Measurements from ENCODE around the gene DHRS11. TPM values are rescaled to one million over a fixed set of nuclear protein-coding genes. Genes with fewer than 3 reads are reported as not detected.

The DHRS11 gene
- total and polyA plus RNA-seq, 2 experiments from 2014 or later = 21.9 to 25.0 TPM

DNA sequence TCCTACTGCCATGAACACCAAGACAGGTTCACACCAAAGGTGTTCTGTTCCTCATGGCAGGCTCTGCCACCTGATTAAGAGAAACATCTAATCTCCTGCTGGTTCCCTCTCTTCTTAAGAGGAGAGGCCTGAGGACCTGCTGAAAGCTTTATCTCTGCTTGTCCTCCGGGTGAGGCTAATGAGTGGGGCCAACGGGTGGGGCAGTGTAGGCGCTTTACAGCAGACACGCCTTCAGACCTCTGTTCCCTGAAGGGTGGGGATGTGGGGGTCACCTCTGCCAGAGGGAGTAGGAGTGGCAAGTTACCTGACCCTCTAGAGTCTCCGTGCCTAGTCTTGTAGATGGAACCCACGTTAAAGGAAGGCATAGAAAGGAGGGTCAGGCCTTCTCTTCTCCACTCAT is 5.5 kb downstream of the DHRS11 start:
- no peak overlapping the region for H3K27ac ChIP-seq
- DNase-seq (ENCODE audit: low read depth in 1 of 2, low spot score in 1 of 2) = peak in 1 of 2 donors; percentile 24
- TF ChIP-seq, protein P1, sequence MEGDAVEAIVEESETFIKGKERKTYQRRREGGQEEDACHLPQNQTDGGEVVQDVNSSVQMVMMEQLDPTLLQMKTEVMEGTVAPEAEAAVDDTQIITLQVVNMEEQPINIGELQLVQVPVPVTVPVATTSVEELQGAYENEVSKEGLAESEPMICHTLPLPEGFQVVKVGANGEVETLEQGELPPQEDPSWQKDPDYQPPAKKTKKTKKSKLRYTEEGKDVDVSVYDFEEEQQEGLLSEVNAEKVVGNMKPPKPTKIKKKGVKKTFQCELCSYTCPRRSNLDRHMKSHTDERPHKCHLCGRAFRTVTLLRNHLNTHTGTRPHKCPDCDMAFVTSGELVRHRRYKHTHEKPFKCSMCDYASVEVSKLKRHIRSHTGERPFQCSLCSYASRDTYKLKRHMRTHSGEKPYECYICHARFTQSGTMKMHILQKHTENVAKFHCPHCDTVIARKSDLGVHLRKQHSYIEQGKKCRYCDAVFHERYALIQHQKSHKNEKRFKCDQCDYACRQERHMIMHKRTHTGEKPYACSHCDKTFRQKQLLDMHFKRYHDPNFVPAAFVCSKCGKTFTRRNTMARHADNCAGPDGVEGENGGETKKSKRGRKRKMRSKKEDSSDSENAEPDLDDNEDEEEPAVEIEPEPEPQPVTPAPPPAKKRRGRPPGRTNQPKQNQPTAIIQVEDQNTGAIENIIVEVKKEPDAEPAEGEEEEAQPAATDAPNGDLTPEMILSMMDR (IDR thresholded peaks at IDR 0.05; ENCODE audit: low read depth, low read length) = no peak
- no peak overlapping the region for H3K4me3 ChIP-seq
- H3K27me3 ChIP-seq = no peaks in the 10 kb centered on the region
- H3K36me3 ChIP-seq = no peaks in the 10 kb centered on the region
- H3K4me1 ChIP-seq (ENCODE audit: low read depth) = peaks cover 15% of the 10 kb centered on the region
- no peaks in the 10 kb centered on the region for H3K9me3 ChIP-seq (ENCODE audit: low read depth)

DNA sequence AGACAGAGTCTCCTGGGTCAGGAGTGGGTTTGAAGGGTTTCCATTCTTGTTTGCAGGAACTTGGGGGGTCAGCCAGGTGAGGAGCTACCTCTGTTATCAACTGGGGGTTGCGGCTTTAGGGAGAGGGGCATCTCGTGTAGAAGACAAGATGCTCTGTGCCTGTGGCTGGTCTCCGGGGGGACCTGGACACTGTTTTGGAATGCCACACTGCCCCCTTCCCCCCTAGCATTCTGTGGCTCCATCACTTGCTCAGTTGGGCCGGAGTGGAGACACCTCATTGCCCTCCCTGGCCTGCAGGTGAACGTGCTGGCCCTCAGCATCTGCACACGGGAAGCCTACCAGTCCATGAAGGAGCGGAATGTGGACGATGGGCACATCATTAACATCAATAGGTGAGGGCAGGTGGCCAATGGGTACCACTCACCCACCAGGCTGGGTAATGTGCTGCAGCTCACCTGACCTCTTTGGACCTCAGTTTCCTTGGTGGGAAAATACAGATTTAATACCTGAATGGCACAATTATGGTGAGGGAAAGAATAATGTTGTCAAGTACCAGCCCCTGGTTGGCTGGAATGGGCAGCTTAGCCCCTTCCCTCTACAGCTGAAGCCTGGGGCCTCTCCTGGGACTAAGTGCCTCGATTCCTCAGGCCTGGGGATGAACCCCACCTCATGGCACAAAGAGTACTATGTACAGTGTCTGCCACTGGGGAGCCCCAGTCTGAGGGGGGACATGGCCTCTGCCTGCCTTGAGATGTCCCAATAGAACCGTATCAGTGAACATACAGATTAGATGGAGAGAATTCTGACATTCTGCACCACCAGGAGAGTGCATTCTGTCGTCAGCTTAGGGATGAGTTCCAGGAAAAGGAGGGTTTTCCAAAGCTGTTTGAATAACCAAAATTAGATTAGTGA is 6.4 kb downstream of the DHRS11 start:
- no peaks in the 10 kb centered on the region for H3K9me3 ChIP-seq (ENCODE audit: low read depth)
- DNase-seq (ENCODE audit: low read depth in 1 of 2, low spot score in 1 of 2) = no peak
- H3K4me3 ChIP-seq = no peak overlapping the region
- no peaks in the 10 kb centered on the region for H3K27me3 ChIP-seq
- TF ChIP-seq, protein P1 (IDR thresholded peaks at IDR 0.05; ENCODE audit: low read depth, low read length) = no peak
- no peak overlapping the region for H3K27ac ChIP-seq
- peaks cover 17% of the 10 kb centered on the region for H3K4me1 ChIP-seq (ENCODE audit: low read depth)
- H3K36me3 ChIP-seq = no peaks in the 10 kb centered on the region

DNA sequence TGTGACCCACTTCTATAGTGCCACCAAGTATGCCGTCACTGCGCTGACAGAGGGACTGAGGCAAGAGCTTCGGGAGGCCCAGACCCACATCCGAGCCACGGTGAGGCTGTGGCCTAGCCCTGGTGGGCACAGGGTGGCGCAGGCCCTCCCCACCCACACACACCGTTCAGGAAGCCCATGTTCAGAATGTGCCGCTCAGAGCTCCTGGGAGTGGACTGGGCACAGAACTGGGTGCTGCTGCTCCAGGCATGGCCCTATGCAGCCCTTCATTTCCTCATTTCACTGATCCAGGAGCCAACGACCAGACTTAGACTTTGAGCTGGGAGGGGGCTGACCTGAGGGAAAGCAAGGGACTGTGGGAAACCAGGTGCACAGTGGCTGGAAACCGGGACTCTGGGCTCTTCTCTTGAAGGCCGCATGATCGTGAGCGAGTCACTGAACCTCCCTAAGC is 7.3 kb downstream of the DHRS11 start:
- H3K27me3 ChIP-seq = no peaks in the 10 kb centered on the region
- no peak overlapping the region for H3K27ac ChIP-seq
- no peak overlapping the region for H3K4me3 ChIP-seq
- TF ChIP-seq, protein P1 (IDR thresholded peaks at IDR 0.05; ENCODE audit: low read depth, low read length) = no peak
- no peaks in the 10 kb centered on the region for H3K36me3 ChIP-seq
- H3K4me1 ChIP-seq (ENCODE audit: low read depth) = peaks cover 24% of the 10 kb centered on the region
- H3K9me3 ChIP-seq (ENCODE audit: low read depth) = no peaks in the 10 kb centered on the region
- no peak for DNase-seq (ENCODE audit: low read depth in 1 of 2, low spot score in 1 of 2)

DNA sequence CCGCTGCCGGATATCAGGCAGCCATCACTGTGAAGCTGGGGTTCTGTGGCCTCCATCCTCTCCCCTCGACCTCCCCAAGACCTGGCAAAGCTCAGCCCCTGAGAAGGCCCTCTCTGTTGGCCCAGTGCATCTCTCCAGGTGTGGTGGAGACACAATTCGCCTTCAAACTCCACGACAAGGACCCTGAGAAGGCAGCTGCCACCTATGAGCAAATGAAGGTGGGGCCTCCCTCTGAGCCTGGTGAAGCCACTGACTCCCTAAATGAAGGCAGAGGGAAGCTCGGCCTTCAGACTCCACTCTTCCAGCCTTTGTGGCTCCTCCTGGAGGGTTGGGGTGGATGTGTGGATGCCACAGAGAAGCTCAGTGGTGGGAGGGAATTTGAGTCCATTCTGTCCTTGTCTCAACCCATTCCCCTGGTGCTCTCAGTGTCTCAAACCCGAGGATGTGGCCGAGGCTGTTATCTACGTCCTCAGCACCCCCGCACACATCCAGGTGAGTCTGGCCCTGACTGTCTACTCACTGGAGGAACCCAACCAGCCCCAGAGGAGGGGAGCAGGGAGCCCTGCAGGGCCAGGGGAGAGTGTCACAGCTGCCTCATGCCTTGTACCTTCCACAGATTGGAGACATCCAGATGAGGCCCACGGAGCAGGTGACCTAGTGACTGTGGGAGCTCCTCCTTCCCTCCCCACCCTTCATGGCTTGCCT is 8.0 kb downstream of the DHRS11 start:
- no peaks in the 10 kb centered on the region for H3K36me3 ChIP-seq
- DNase-seq (ENCODE audit: low read depth in 1 of 2, low spot score in 1 of 2) = no peak
- H3K27ac ChIP-seq = no peak overlapping the region
- H3K4me1 ChIP-seq (ENCODE audit: low read depth) = peaks cover 26% of the 10 kb centered on the region
- no peaks in the 10 kb centered on the region for H3K27me3 ChIP-seq
- TF ChIP-seq, protein P1 (IDR thresholded peaks at IDR 0.05; ENCODE audit: low read depth, low read length) = no peak
- no peaks in the 10 kb centered on the region for H3K9me3 ChIP-seq (ENCODE audit: low read depth)
- no peak overlapping the region for H3K4me3 ChIP-seq

DNA sequence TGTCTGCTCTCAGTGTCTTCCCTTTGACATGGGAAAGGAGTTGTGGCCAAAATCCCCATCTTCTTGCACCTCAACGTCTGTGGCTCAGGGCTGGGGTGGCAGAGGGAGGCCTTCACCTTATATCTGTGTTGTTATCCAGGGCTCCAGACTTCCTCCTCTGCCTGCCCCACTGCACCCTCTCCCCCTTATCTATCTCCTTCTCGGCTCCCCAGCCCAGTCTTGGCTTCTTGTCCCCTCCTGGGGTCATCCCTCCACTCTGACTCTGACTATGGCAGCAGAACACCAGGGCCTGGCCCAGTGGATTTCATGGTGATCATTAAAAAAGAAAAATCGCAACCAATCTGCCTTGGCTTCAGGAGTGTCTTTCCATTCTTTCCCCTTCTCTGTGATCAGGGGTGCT is 8.8 kb downstream of the DHRS11 start:
- Histone ChIP-seq H3K27ac (no peak overlapping the region), H3K4me3 (no peak overlapping the region), H3K9me3 (ENCODE audit: low read depth) (no peaks in the 10 kb centered on the region), H3K4me1 (ENCODE audit: low read depth) (peaks cover 26% of the 10 kb centered on the region), H3K27me3 (no peaks in the 10 kb centered on the region), H3K36me3 (no peaks in the 10 kb centered on the region)
- TF ChIP-seq, protein P1 (IDR thresholded peaks at IDR 0.05; ENCODE audit: low read depth, low read length) = no peak
- no peak for DNase-seq (ENCODE audit: low read depth in 1 of 2, low spot score in 1 of 2)
